GM19351 (cell line): ENCODE measurements around the gene ATXN3.
A peak's percentile ranks its signal among the peaks of the same experiment; 100 is the strongest.

ENCODE experiments used
- ATAC-seq: cut with Tn5 transposase; IDR thresholded peaks from one replicate; pipeline ENCODE4 v1.9.1; 2021; ENCODE audit warnings: mild to moderate bottlenecking, moderate library complexity; ENCODE audit not compliant: unreplicated experiment

ATXN3 gene

GRCh38 chr14:92106143-92106926, at the start of gene ATXN3:
TSS of gene ATXN3 (minus strand) at chr14:92106582. CDS start at chr14:92106552, 30 bp downstream.
- peak; percentile 86 for ATAC-seq

- no peak for ATAC-seq
Observed at GRCh38 chr14:92154283-92154942, 48.0 kb upstream of the ATXN3 start.

GRCh38 chr14:92153581-92153980, 47.2 kb upstream of the ATXN3 start:
- ATAC-seq: no peak

GRCh38 chr14:92144708-92145107, 38.3 kb upstream of the ATXN3 start:
- ATAC-seq: no peak

GRCh38 chr14:92143962-92144361, 37.6 kb upstream of the ATXN3 start:
- ATAC-seq: no peak

- ATAC-seq: no peak
Observed at GRCh38 chr14:92143309-92143708, 36.9 kb upstream of the ATXN3 start.

GRCh38 chr14:92135269-92135668, 28.9 kb upstream of the ATXN3 start:
- ATAC-seq: no peak

- no peak for ATAC-seq
Observed at GRCh38 chr14:92134456-92134855, 28.1 kb upstream of the ATXN3 start.

GRCh38 chr14:92122761-92123160, 16.4 kb upstream of the ATXN3 start:
- ATAC-seq: no peak

- ATAC-seq: peak; percentile 24
Observed at GRCh38 chr14:92122351-92122677, 15.9 kb upstream of the ATXN3 start.

- ATAC-seq: peak; percentile 84
Observed at GRCh38 chr14:92121670-92122350, 15.4 kb upstream of the ATXN3 start, which contains the start of the genes CPSF2 and NDUFB1. TSS of gene CPSF2 (plus strand) at chr14:92121969. CDS start at chr14:92130985, 9,016 bp downstream. TSS of gene NDUFB1 (minus strand) at chr14:92121706. CDS start at chr14:92117637, 4,069 bp downstream.

- ATAC-seq: peak; percentile 21
Observed at GRCh38 chr14:92121207-92121669, 14.9 kb upstream of the ATXN3 start.

GRCh38 chr14:92109490-92109889, 3.1 kb upstream of the ATXN3 start:
- ATAC-seq: no peak

- ATAC-seq: no peak
Observed at GRCh38 chr14:92108345-92109254, 2.2 kb upstream of the ATXN3 start.

GRCh38 chr14:92105893-92106142, 564 bp downstream of the ATXN3 start:
- ATAC-seq: peak; percentile 6

- ATAC-seq: no peak
Observed at GRCh38 chr14:92105073-92105892, 1.1 kb downstream of the ATXN3 start.

- ATAC-seq: no peak
Observed at GRCh38 chr14:92103363-92103989, 2.9 kb downstream of the ATXN3 start.

GRCh38 chr14:92099802-92100201, 6.6 kb downstream of the ATXN3 start:
- ATAC-seq: no peak

GRCh38 chr14:92093320-92093719, 13.1 kb downstream of the ATXN3 start:
- no peak for ATAC-seq
